HepG2 (cell line): ENCODE measurements around the gene ZNF302. TPM values are rescaled to one million over a fixed set of nuclear protein-coding genes. Genes with fewer than 3 reads are reported as not detected.

Source experiments
- CTCF ChIP-seq: sonication (generic); formaldehyde crosslinking; IDR thresholded peaks from 2 replicates; pipeline ENCODE4 v1.5.0; 2020; ENCODE audit warnings: mild to moderate bottlenecking, missing genetic modification reagents, moderate library complexity
- KLF13 ChIP-seq: sonication (generic); formaldehyde crosslinking; IDR thresholded peaks from 2 replicates; pipeline ENCODE4 v1.4.0; 2020; ENCODE audit warnings: mild to moderate bottlenecking, missing genetic modification reagents
- MED1 ChIP-seq: sonication (generic); formaldehyde crosslinking; IDR thresholded peaks from 2 replicates; pipeline ENCODE4 v1.4.0; 2020; ENCODE audit warnings: missing genetic modification reagents
- MLXIP ChIP-seq: sonication (generic); formaldehyde crosslinking; IDR thresholded peaks from 2 replicates; pipeline ENCODE4 v1.9.0; 2021; ENCODE audit warnings: missing genetic modification reagents, borderline replicate concordance
- NFYB ChIP-seq: sonication (generic); formaldehyde crosslinking; IDR thresholded peaks from 2 replicates; pipeline ENCODE4 v1.4.0; 2020; ENCODE audit warnings: missing genetic modification reagents
- NONO ChIP-seq, 2 experiments: fragments of 450-650 bp in 1 of 2; sonication (generic) in 1 of 2; formaldehyde crosslinking in 1 of 2; IDR thresholded peaks in 1 of 2; conservative IDR thresholded peaks in 1 of 2; 2 replicates each; pipeline versions ENCODE4 v1.6.1 to v1.8.0; 2017 to 2022; ENCODE audit warnings: mild to moderate bottlenecking in 1 of 2, missing genetic modification reagents in 1 of 2, moderate library complexity in 1 of 2
- RARA ChIP-seq: IDR thresholded peaks from 2 replicates; pipeline ENCODE4 v1.6.1; 2016; ENCODE audit warnings: missing genetic modification reagents, missing compliant biosample characterization
- RBM22 ChIP-seq: fragments of 200-400 bp; formaldehyde crosslinking; optimal IDR thresholded peaks from 2 replicates; pipeline ENCODE3; 2017; ENCODE audit warnings: mild to moderate bottlenecking, low read length, moderate library complexity
- SETDB1 ChIP-seq: sonication (generic); formaldehyde crosslinking; IDR thresholded peaks from 2 replicates; pipeline ENCODE4 v1.5.1; 2020; ENCODE audit warnings: missing genetic modification reagents, mild to moderate bottlenecking, borderline replicate concordance
- SIX4 ChIP-seq: sonication (generic); formaldehyde crosslinking; IDR thresholded peaks from 2 replicates; pipeline ENCODE4 v1.4.0; 2020; ENCODE audit warnings: missing genetic modification reagents
- TFDP1 ChIP-seq: IDR thresholded peaks from 2 replicates; pipeline ENCODE4 v1.6.1; 2016; ENCODE audit warnings: missing compliant biosample characterization, missing genetic modification reagents, borderline replicate concordance
- ZBTB43 ChIP-seq: sonication (generic); formaldehyde crosslinking; conservative IDR thresholded peaks from 2 replicates; pipeline ENCODE4 v1.4.0; 2020; ENCODE audit warnings: missing genetic modification reagents
- ZFP62 ChIP-seq: sonication (generic); formaldehyde crosslinking; IDR thresholded peaks from 2 replicates; pipeline ENCODE4 v1.4.0; 2020; ENCODE audit warnings: missing genetic modification reagents
- ZHX1 ChIP-seq: sonication (generic); formaldehyde crosslinking; IDR thresholded peaks from 2 replicates; pipeline ENCODE4 v1.8.1; 2022; ENCODE audit warnings: low read depth, mild to moderate bottlenecking, missing genetic modification reagents
- ZNF280B ChIP-seq: sonication (generic); formaldehyde crosslinking; IDR thresholded peaks from 2 replicates; pipeline ENCODE4 v1.5.0; 2020; ENCODE audit warnings: missing genetic modification reagents, mild to moderate bottlenecking, borderline replicate concordance
- polyA plus RNA-seq, 8 experiments: library from polyadenylated mRNA; depleted of rRNA in 3 of 8; stranded (reverse) in 7 of 8; unstranded in 1 of 8; fragments of >200 nt; fragmentation: Illumina TruSeq in 4 of 8; extraction: Trizol in 4 of 8; gene quantifications; 2 replicates each; pipeline versions ENCODE4 v1.2.1 to v1.2.3, GENCODE V29; 2011 to 2016; ENCODE audit warnings: low read depth in 4 of 8, missing spikeins in 1 of 8, mixed read lengths in 1 of 8; ENCODE audit not compliant: insufficient read depth in 1 of 8
- total RNA-seq, 5 experiments: library from RNA; depleted of rRNA; stranded (reverse); fragments of >200 nt; fragmentation: Illumina TruSeq; extraction: Trizol; gene quantifications; 2 replicates each; pipeline ENCODE4 v1.2.3, GENCODE V29; 2016; ENCODE audit warnings: low read depth in 1 of 5
- TF ChIP-seq, protein P1 (sequence below): IDR thresholded peaks from 2 replicates; pipeline ENCODE4 v1.6.1; 2016; ENCODE audit warnings: mild to moderate bottlenecking, missing biosample characterization, missing genetic modification reagents

The ZNF302 gene
- total and polyA plus RNA-seq, 2 of the 13 experiments (the other 11 are each of a cell fraction or from before 2014, with no cell fraction given) = not detected

DNA sequence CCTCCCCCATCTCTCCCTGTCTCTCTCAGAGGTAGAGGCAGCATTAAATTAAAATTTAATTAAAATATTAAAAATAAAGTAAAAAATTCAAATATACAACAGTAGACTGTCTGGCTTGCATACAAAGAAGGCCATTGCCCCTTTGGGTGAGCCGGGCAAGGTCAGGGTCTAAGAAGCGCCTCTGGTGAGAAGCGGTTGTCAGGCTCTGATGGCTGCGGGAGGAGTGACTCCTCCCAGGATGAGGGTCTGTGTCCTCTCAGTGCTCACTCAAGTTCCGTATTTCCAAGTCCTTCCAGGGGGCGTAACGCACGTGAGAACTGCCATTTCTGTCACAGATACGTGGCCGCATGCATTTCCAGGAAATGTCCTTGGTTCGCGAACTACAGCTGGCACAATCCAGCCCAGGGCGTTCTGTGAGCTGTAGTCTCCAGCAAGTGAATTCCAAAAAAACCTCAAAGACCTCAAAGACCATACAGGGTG, 55.8 kb downstream of the ZNF302 start (continued):
- 0 out of 2 replicates have a peak, but pooled peaks have one; percentile 34 for TF ChIP-seq ZHX1 (CRISPR knock-in tag)
- TF ChIP-seq ZNF280B (CRISPR knock-in tag) = 0 out of 2 replicates have a peak, but pooled peaks have one; percentile 9
- 0 out of 2 replicates have a peak, but pooled peaks have one; percentile 50 for TF ChIP-seq MLXIP (CRISPR knock-in tag)
- no peak for TF ChIP-seq SIX4 (CRISPR knock-in tag)
- 0 out of 2 replicates have a peak, but pooled peaks have one; percentile 37 for TF ChIP-seq ZBTB43
- TF ChIP-seq CTCF (CRISPR knock-in tag) = peak; percentile 34; the same call in 1 of the 2 replicates
- peak; percentile 32 for TF ChIP-seq TFDP1 (CRISPR knock-in tag)
- TF ChIP-seq KLF13 (CRISPR knock-in tag) = no peak
- no peak for TF ChIP-seq SETDB1 (CRISPR knock-in tag)
- TF ChIP-seq RARA (CRISPR knock-in tag) = 0 out of 2 replicates have a peak, but pooled peaks have one; percentile 4
- peak; percentile 47; the same call in 1 of the 2 replicates for TF ChIP-seq MED1 (CRISPR knock-in tag)
- no peak for TF ChIP-seq ZFP62 (CRISPR knock-in tag)
- TF ChIP-seq NFYB (CRISPR knock-in tag) = 0 out of 2 replicates have a peak, but pooled peaks have one; percentile 10
- TF ChIP-seq RBM22 = no peak
- no peak for TF ChIP-seq NONO (IDR thresholded peaks at IDR 0.05)
- peak; percentile 38; the same call in 1 of the 2 replicates for TF ChIP-seq NONO (CRISPR knock-in tag; conservative IDR thresholded peaks at IDR 0.05)
- TF ChIP-seq, protein P1, sequence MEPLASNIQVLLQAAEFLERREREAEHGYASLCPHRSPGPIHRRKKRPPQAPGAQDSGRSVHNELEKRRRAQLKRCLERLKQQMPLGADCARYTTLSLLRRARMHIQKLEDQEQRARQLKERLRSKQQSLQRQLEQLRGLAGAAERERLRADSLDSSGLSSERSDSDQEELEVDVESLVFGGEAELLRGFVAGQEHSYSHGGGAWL (CRISPR knock-in tag) = peak; percentile 23; the same call in 1 of the 2 replicates
